GM19468 (cell line): ENCODE data around the gene AFG1L.
"Not testable (repeated sequence)": the region's sequence is repeated elsewhere in the genome, so short reads cannot be mapped to it uniquely, and the experiment has no call there.

Experiments used
- ATAC-seq: cut with Tn5 transposase; IDR thresholded peaks from one replicate; pipeline ENCODE4 v1.9.1; 2021; ENCODE audit warnings: mild to moderate bottlenecking, moderate library complexity, moderate number of reproducible peaks; ENCODE audit not compliant: unreplicated experiment; ENCODE audit errors: extremely low read depth

The AFG1L gene

GRCh38 chr6:108287373-108287772, 7.5 kb upstream of the AFG1L start:
- ATAC-seq, result no peak

GRCh38 chr6:108288742-108289141, 6.1 kb upstream of the AFG1L start:
- ATAC-seq, result no peak

GRCh38 chr6:108291091-108291490, 3.8 kb upstream of the AFG1L start:
- ATAC-seq, result no peak

GRCh38 chr6:108292561-108292960, 2.3 kb upstream of the AFG1L start:
- ATAC-seq, result not testable (repeated sequence)

- no peak for ATAC-seq
Measured at GRCh38 chr6:108293527-108294296, 1.1 kb upstream of the AFG1L start.

- no peak for ATAC-seq
Measured at GRCh38 chr6:108294297-108294726, 542 bp upstream of the AFG1L start.

GRCh38 chr6:108295676-108296075, 822 bp downstream of the AFG1L start:
- no peak for ATAC-seq

GRCh38 chr6:108302386-108302785, 7.5 kb downstream of the AFG1L start:
- no peak for ATAC-seq

GRCh38 chr6:108304646-108305045, 9.8 kb downstream of the AFG1L start:
- ATAC-seq, result no peak

- not testable (repeated sequence) for ATAC-seq
Measured at GRCh38 chr6:108308641-108309040, 13.8 kb downstream of the AFG1L start.

GRCh38 chr6:108309844-108310243, 15.0 kb downstream of the AFG1L start:
- no peak for ATAC-seq

- ATAC-seq, result no peak
Measured at GRCh38 chr6:108312605-108313004, 17.8 kb downstream of the AFG1L start.

- ATAC-seq, result no peak
Measured at GRCh38 chr6:108321253-108321747, 26.4 kb downstream of the AFG1L start.

GRCh38 chr6:108322728-108323127, 27.9 kb downstream of the AFG1L start:
- no peak for ATAC-seq

GRCh38 chr6:108323710-108324466, 29.0 kb downstream of the AFG1L start:
- no peak for ATAC-seq

GRCh38 chr6:108330221-108330785, 35.4 kb downstream of the AFG1L start:
- not testable (repeated sequence) for ATAC-seq

- no peak for ATAC-seq
Measured at GRCh38 chr6:108330806-108331205, 36.0 kb downstream of the AFG1L start.

GRCh38 chr6:108331982-108332381, 37.1 kb downstream of the AFG1L start:
- ATAC-seq, result no peak

GRCh38 chr6:108336971-108337370, 42.1 kb downstream of the AFG1L start:
- ATAC-seq, result no peak

- ATAC-seq, result no peak
Measured at GRCh38 chr6:108337721-108338120, 42.9 kb downstream of the AFG1L start.

GRCh38 chr6:108341372-108341771, 46.5 kb downstream of the AFG1L start:
- no peak for ATAC-seq
